ENCODE results near the gene MXD4.

DNA sequence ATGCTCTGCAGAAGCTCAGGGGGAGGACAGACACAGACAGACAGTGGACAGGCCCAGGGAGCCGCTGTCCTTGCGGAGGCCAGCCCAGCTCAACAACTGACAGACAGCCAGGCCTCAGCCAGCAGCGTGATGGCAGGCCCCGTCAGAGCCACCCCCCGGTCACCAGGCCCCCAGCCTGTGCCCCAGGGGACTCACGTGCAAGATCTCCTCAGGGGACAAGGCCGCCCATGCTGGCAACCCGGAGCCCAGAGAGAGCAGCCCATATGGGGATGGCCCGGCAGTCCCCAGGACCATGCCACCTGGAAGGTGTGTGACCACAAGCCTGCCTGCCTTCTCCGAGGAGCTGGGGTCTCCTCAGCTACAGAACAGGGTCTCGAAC lies 28.0 kb upstream of the MXD4 start:
- TF ChIP-seq, protein P1, sequence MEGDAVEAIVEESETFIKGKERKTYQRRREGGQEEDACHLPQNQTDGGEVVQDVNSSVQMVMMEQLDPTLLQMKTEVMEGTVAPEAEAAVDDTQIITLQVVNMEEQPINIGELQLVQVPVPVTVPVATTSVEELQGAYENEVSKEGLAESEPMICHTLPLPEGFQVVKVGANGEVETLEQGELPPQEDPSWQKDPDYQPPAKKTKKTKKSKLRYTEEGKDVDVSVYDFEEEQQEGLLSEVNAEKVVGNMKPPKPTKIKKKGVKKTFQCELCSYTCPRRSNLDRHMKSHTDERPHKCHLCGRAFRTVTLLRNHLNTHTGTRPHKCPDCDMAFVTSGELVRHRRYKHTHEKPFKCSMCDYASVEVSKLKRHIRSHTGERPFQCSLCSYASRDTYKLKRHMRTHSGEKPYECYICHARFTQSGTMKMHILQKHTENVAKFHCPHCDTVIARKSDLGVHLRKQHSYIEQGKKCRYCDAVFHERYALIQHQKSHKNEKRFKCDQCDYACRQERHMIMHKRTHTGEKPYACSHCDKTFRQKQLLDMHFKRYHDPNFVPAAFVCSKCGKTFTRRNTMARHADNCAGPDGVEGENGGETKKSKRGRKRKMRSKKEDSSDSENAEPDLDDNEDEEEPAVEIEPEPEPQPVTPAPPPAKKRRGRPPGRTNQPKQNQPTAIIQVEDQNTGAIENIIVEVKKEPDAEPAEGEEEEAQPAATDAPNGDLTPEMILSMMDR (IDR thresholded peaks at IDR 0.05), result no peak
- TF ChIP-seq POLR2A (IDR thresholded peaks at IDR 0.05) (no peak), POLR2AphosphoS5 (IDR thresholded peaks at IDR 0.05) (no peak), EP300 (IDR thresholded peaks at IDR 0.05) (no peak)

All from upper lobe of left lung (tissue), 4 donors.